Common myeloid progenitor, CD34-positive (primary cell): ENCODE data around the gene NDEL1.

ENCODE experiments used
- CTCF ChIA-PET: fragments of 350-600 bp; sonication (Branson Sonifier 250); formaldehyde crosslinking; loops from one replicate; lab custom pipeline; 2021; ENCODE audit warnings: antibody characterized with exemption; lab: Charles Lee
- POLR2A ChIA-PET: fragments of 350-600 bp; sonication (Branson Sonifier 250); formaldehyde crosslinking; loops from one replicate; lab custom pipeline; 2021; ENCODE audit warnings: antibody characterized with exemption; lab: Charles Lee
- DNase-seq, 3 donors: peaks; one replicate each; pipeline versions ENCODE4 v3.0.0 to v3.0.0-alpha.2; 2013
- H3K27ac ChIP-seq, 2 experiments: 1 replicate in 1 of 2; 2 replicates in 1 of 2; pipeline ENCODE4 v1.7.0; 2013; ENCODE audit warnings: inconsistent platforms in 2 of 2, low read length in 2 of 2, mild to moderate bottlenecking in 2 of 2, low read depth in 1 of 2, moderate library complexity in 1 of 2; ENCODE audit not compliant: severe bottlenecking in 2 of 2, insufficient read depth in 1 of 2, poor library complexity in 1 of 2
- H3K27me3 ChIP-seq, 5 experiments: replicated peaks in 2 of 5; 1 replicate in 3 of 5; 2 replicates in 2 of 5; pipeline versions ENCODE4 v1.6.1 to v1.7.0; 2013; ENCODE audit warnings: low read length in 4 of 5, mild to moderate bottlenecking in 2 of 5, moderate library complexity in 2 of 5, inconsistent platforms in 1 of 5; ENCODE audit not compliant: insufficient read depth in 5 of 5, control insufficient read depth in 4 of 5
- H3K36me3 ChIP-seq, 4 experiments: 1 replicate in 2 of 4; 2 replicates in 2 of 4; pipeline versions ENCODE4 v1.6.1 to v1.7.0; 2013; ENCODE audit warnings: low read length in 3 of 4, control low read depth in 1 of 4, mild to moderate bottlenecking in 1 of 4; ENCODE audit not compliant: control insufficient read depth in 4 of 4, insufficient read depth in 4 of 4
- H3K4me1 ChIP-seq, 4 experiments: 1 replicate in 3 of 4; 2 replicates in 1 of 4; pipeline versions ENCODE4 v1.6.1 to v1.7.1; 2013; ENCODE audit warnings: low read length in 3 of 4, mild to moderate bottlenecking in 3 of 4, control low read depth in 1 of 4, inconsistent platforms in 1 of 4, moderate library complexity in 1 of 4; ENCODE audit not compliant: control insufficient read depth in 4 of 4, insufficient read depth in 4 of 4; ENCODE audit errors: control extremely low read depth in 1 of 4
- H3K4me3 ChIP-seq, 7 experiments: 1 replicate in 4 of 7; 2 replicates in 3 of 7; pipeline versions ENCODE4 v1.5.1 to v1.7.0; 2013; ENCODE audit warnings: mild to moderate bottlenecking in 7 of 7, low read length in 6 of 7, moderate library complexity in 6 of 7, inconsistent platforms in 2 of 7, low read depth in 2 of 7, control low read depth in 1 of 7; ENCODE audit not compliant: insufficient read depth in 4 of 7, control insufficient read depth in 1 of 7; ENCODE audit errors: extremely low read depth in 1 of 7
- H3K9me3 ChIP-seq, 5 experiments: 1 replicate in 4 of 5; 2 replicates in 1 of 5; pipeline versions ENCODE4 v1.6.1 to v1.7.1; 2013; ENCODE audit warnings: low read length in 4 of 5, mild to moderate bottlenecking in 2 of 5, inconsistent platforms in 1 of 5, low read depth in 1 of 5, moderate library complexity in 1 of 5; ENCODE audit not compliant: control insufficient read depth in 4 of 5, insufficient read depth in 2 of 5; ENCODE audit errors: control extremely low read depth in 1 of 5
- WGBS: methylation state at CpG from one replicate; pipeline ENCODE4 v1.1.5; 2013; ENCODE audit not compliant: insufficient coverage; 5-methylcytosine and 5-hydroxymethylcytosine counted together

Gene NDEL1

GRCh38 chr17:8459107-8459506 is 23.4 kb downstream of the NDEL1 start:
- DNase-seq, result no peak
- Histone ChIP-seq H3K36me3 (peaks cover 30 to 94% (median 60%) of the 10 kb centered on the region in 4 experiments), H3K4me3 (no peak overlapping the region), H3K9me3 (no peaks in the 10 kb centered on the region), H3K27me3 (no peaks in the 10 kb centered on the region), H3K27ac (no peak overlapping the region), H3K4me1 (no peaks in the 10 kb centered on the region)
- WGBS, result 100% methylated on average over 2 of the region's 4 CpGs
- CTCF ChIA-PET, result interaction anchor here (0.6 to 2.2 kb wide), 2 partner anchors 9 to 13 kb away, joined by 3 to 7 read pairs; no protein-coding TSS in a partner anchor
- POLR2A ChIA-PET, result interaction anchor here (0.5 kb wide), 1 partner anchor 164 kb away, joined by 3 read pairs; the partner anchor contains the start of gene SLC25A35

- 100% methylated on average over 3 of the region's 3 CpGs for WGBS
- no peaks in the 10 kb centered on the region for H3K27me3 ChIP-seq
- ChIA-PET CTCF (no interaction called here), POLR2A (no interaction called here)
- H3K9me3 ChIP-seq, result no peaks in the 10 kb centered on the region
- peaks cover 32 to 96% (median 60%) of the 10 kb centered on the region in 4 experiments for H3K36me3 ChIP-seq
- DNase-seq, result no peak
- no peak overlapping the region for H3K4me3 ChIP-seq
- H3K27ac ChIP-seq, result no peak overlapping the region
- no peaks in the 10 kb centered on the region for H3K4me1 ChIP-seq
These were observed 24.1 kb downstream of the NDEL1 start for GRCh38 chr17:8459831-8460230.

DNA sequence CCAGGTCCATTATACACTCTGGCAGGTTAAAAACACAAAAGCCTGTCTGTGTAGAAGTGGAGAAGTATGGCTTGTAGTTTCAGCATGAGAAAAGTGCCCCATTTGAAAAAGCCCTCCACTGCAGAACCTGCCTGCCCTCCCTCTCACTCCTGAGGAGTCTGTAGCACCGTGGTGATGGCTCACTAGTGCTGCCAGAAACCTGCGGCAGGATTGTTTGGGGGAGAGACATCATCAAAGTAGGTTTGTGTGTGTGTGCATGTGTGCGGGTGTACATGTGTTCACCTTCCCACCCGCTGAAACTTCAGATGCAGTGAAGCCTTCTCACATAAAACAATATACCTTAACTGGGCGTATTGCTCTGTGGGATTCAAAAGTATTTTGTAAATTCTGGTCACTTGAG is 26.9 kb downstream of the NDEL1 start:
- H3K27me3 ChIP-seq, result no peaks in the 10 kb centered on the region
- peaks cover 26 to 91% (median 57%) of the 10 kb centered on the region in 4 experiments for H3K36me3 ChIP-seq
- no peak overlapping the region for H3K4me3 ChIP-seq
- no peaks in the 10 kb centered on the region for H3K9me3 ChIP-seq
- no peaks in the 10 kb centered on the region for H3K4me1 ChIP-seq
- no CpG with 5 or more reads among the region's 5 CpGs for WGBS
- CTCF ChIA-PET, result interaction anchor here (1.0 kb wide), 1 partner anchor 291 kb away, joined by 3 read pairs; no protein-coding TSS in a partner anchor
- no peak for DNase-seq
- no peak overlapping the region for H3K27ac ChIP-seq
- POLR2A ChIA-PET, result no interaction called here

GRCh38 chr17:8463099-8463498 is 27.4 kb downstream of the NDEL1 start:
- Histone ChIP-seq H3K4me3 (no peak overlapping the region), H3K27ac (no peak overlapping the region), H3K9me3 (no peaks in the 10 kb centered on the region), H3K4me1 (no peaks in the 10 kb centered on the region), H3K27me3 (no peaks in the 10 kb centered on the region), H3K36me3 (peaks cover 25 to 91% (median 58%) of the 10 kb centered on the region in 4 experiments)
- ChIA-PET POLR2A (no interaction called here), CTCF (interaction anchor here (0.5 to 1.3 kb wide), 3 partner anchors 53 to 291 kb away, joined by 3 read pairs; no protein-coding TSS in a partner anchor)
- WGBS, result 89% methylated on average over 1 of the region's 5 CpGs
- no peak for DNase-seq

DNA sequence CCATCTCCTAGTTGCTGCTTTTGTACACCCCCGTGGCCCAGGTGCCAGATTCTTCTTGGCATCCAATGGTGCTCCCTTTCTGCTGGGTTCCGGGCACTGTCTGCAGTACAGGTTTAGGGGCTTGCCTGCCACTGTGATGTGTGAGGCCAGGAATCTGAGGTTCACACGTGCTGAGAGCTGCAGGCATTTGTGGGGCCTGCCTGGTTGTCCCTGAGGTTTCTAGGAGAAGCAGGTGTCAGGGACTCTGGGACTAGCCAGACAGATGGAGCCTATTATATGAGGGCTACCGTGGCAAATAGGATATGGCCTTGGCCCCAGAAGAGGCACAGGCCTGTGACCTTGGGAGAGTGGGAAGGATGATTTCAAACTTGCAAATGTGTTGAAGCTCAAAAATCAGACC is 29.3 kb downstream of the NDEL1 start:
- 66% methylated on average over 4 of the region's 4 CpGs for WGBS
- H3K27ac ChIP-seq, result no peak overlapping the region
- no peaks in the 10 kb centered on the region for H3K27me3 ChIP-seq
- no peaks in the 10 kb centered on the region for H3K9me3 ChIP-seq
- no peaks in the 10 kb centered on the region for H3K4me1 ChIP-seq
- peaks cover 14 to 84% (median 57%) of the 10 kb centered on the region in 4 experiments for H3K36me3 ChIP-seq
- ChIA-PET POLR2A (no interaction called here), CTCF (interaction anchor here (1.2 to 1.5 kb wide), 2 partner anchors 11 to 60 kb away, joined by 3 to 5 read pairs; no protein-coding TSS in a partner anchor)
- DNase-seq, result no peak
- H3K4me3 ChIP-seq, result no peak overlapping the region

GRCh38 chr17:8465356-8465755 is 29.7 kb downstream of the NDEL1 start:
- H3K27me3 ChIP-seq, result no peaks in the 10 kb centered on the region
- 79% methylated on average over 5 of the region's 8 CpGs for WGBS
- ChIA-PET CTCF (interaction anchor here (1.2 to 1.5 kb wide), 2 partner anchors 11 to 61 kb away, joined by 3 to 5 read pairs; no protein-coding TSS in a partner anchor), POLR2A (no interaction called here)
- no peaks in the 10 kb centered on the region for H3K9me3 ChIP-seq
- H3K4me1 ChIP-seq, result no peaks in the 10 kb centered on the region
- peaks cover 14 to 83% (median 53%) of the 10 kb centered on the region in 4 experiments for H3K36me3 ChIP-seq
- no peak for DNase-seq
- H3K27ac ChIP-seq, result no peak overlapping the region
- H3K4me3 ChIP-seq, result no peak overlapping the region

DNA sequence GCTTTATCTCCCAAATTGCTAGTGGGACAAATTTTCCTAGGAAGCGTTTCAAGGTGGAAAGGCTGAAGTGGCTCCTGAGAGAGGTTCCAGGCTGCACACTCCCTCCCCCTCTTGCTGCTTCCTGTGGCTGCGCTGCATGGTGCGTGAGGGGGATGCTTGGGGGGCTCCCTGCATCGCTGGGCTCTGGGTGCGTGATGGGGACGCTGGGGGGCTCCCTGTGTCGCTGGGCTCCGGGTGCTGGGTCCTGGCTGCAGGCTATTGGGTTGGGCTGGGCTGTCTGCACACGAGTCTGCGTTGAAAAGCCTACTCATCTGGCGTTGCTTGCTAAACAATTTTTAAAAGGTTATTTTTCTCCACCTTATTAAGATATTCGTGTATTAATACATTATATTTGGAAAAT is 30.1 kb downstream of the NDEL1 start:
- CTCF ChIA-PET, result no interaction called here
- POLR2A ChIA-PET, result no interaction called here
- WGBS, result 83% methylated on average over 1 of the region's 12 CpGs
- DNase-seq, result no peak
- H3K27me3 ChIP-seq, result no peaks in the 10 kb centered on the region
- no peak overlapping the region for H3K27ac ChIP-seq
- H3K36me3 ChIP-seq, result peaks cover 11 to 82% (median 54%) of the 10 kb centered on the region in 4 experiments
- H3K4me1 ChIP-seq, result no peaks in the 10 kb centered on the region
- H3K4me3 ChIP-seq, result no peak overlapping the region
- no peaks in the 10 kb centered on the region for H3K9me3 ChIP-seq
